ENCODE measurements around the gene WDR13.
"Not testable (repeated sequence)": the region's sequence is repeated elsewhere in the genome, so short reads cannot be mapped to it uniquely, and the experiment has no call there.

WDR13 gene

GRCh38 chrX:48597353-48598264 is at the start of gene WDR13:
WDR13 (plus strand) TSS chrX:48597492; CDS start chrX:48597997, 505 bp downstream.
- DNase-seq (ENCODE audit: low read depth, low spot score): peak; percentile 65
- Histone ChIP-seq H3K4me3 (peak within 1 kb of the TSS; percentile 91), H3K27ac (peak within 1 kb of the TSS; percentile 96), H3K9ac (ENCODE audit: insufficient read length) (peak within 1 kb of the TSS; percentile 92), H3K9me3 (ENCODE audit: low read depth, low read length) (no peaks in the 10 kb centered on the region), H3K36me3 (ENCODE audit: insufficient read depth, low read length) (peaks cover 8% of the 10 kb centered on the region; the same call in 1 of the 2 replicates)
- TF ChIP-seq EZH2 (IDR thresholded peaks at IDR 0.05): no peak
- peak; percentile 60; the same call in 1 of the 2 replicates for TF ChIP-seq POLR2AphosphoS5 (IDR thresholded peaks at IDR 0.05; ENCODE audit: borderline replicate concordance, low read depth, low read length)
- TF ChIP-seq FOXP2 (optimal IDR thresholded peaks at IDR 0.05; ENCODE audit: control extremely low read depth, extremely low read length, insufficient read depth): peak; percentile 24

DNA sequence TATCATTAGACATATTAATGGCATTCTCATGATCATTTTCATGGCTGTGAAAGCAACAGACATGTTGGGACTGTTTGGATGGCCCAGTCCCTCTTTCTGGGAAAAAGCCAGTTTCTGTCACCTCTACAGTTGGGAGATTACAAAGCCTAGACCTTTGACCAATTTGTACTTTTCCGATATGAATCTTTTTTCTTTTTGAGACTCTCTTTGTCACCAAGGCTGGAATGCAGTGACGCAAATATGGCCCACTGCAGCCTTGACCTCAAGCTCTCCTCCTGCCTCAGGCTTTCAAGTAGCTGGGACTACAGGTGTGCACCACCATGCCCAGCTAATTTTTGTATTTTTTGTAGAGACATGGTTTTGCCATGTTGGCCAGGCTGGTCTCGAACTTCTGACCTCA is 48.4 kb upstream of the WDR13 start:
- peaks cover 10% of the 10 kb centered on the region; the same call in 1 of the 2 replicates for H3K36me3 ChIP-seq (ENCODE audit: insufficient read depth, low read length)
- H3K9me3 ChIP-seq (ENCODE audit: low read depth, low read length): no peaks in the 10 kb centered on the region
- no peak overlapping the region for H3K4me3 ChIP-seq
- DNase-seq (ENCODE audit: low read depth, low spot score): no peak
- TF ChIP-seq FOXP2 (optimal IDR thresholded peaks at IDR 0.05; ENCODE audit: control extremely low read depth, extremely low read length, insufficient read depth) (no peak), POLR2AphosphoS5 (IDR thresholded peaks at IDR 0.05; ENCODE audit: borderline replicate concordance, low read depth, low read length) (no peak), EZH2 (IDR thresholded peaks at IDR 0.05) (no peak)
- H3K27ac ChIP-seq: no peak overlapping the region
- H3K9ac ChIP-seq (ENCODE audit: insufficient read length): no peak overlapping the region

GRCh38 chrX:48555731-48556325 is 41.5 kb upstream of the WDR13 start:
- not testable (repeated sequence) for H3K9me3 ChIP-seq (ENCODE audit: low read depth, low read length); H3K4me3 ChIP-seq; H3K9ac ChIP-seq (ENCODE audit: insufficient read length); DNase-seq (ENCODE audit: low read depth, low spot score); H3K27ac ChIP-seq
- peaks cover 15% of the 10 kb centered on the region; the same call in 1 of the 2 replicates for H3K36me3 ChIP-seq (ENCODE audit: insufficient read depth, low read length)

GRCh38 chrX:48558271-48558670 is 39.0 kb upstream of the WDR13 start:
- Histone ChIP-seq H3K4me3 (no peak overlapping the region), H3K9me3 (ENCODE audit: low read depth, low read length) (no peaks in the 10 kb centered on the region), H3K36me3 (ENCODE audit: insufficient read depth, low read length) (peaks cover 20% of the 10 kb centered on the region; the same call in 1 of the 2 replicates), H3K27ac (no peak overlapping the region), H3K9ac (ENCODE audit: insufficient read length) (no peak overlapping the region)
- no peak for TF ChIP-seq POLR2AphosphoS5 (IDR thresholded peaks at IDR 0.05; ENCODE audit: borderline replicate concordance, low read depth, low read length)
- no peak for TF ChIP-seq EZH2 (IDR thresholded peaks at IDR 0.05)
- TF ChIP-seq FOXP2 (optimal IDR thresholded peaks at IDR 0.05; ENCODE audit: control extremely low read depth, extremely low read length, insufficient read depth): no peak
- no peak for DNase-seq (ENCODE audit: low read depth, low spot score)

DNA sequence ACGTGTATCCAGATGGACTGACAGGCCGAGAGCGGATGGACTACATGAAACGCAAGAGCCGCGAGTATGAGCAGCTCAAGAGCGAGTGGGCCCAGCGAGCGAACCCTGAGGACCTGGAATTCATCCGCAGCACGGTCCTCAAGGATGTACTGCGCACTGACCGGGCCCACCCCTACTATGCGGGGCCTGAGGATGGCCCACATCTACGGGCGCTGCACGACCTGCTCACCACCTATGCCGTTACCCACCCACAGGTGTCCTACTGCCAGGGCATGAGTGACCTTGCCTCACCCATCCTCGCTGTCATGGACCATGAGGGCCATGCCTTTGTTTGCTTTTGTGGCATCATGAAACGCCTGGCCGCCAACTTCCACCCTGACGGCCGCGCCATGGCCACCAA is 37.7 kb upstream of the WDR13 start:
- H3K27ac ChIP-seq: no peak overlapping the region
- DNase-seq (ENCODE audit: low read depth, low spot score): no peak
- H3K9me3 ChIP-seq (ENCODE audit: low read depth, low read length): no peaks in the 10 kb centered on the region
- H3K4me3 ChIP-seq: no peak overlapping the region
- TF ChIP-seq FOXP2 (optimal IDR thresholded peaks at IDR 0.05; ENCODE audit: control extremely low read depth, extremely low read length, insufficient read depth): no peak
- H3K9ac ChIP-seq (ENCODE audit: insufficient read length): no peak overlapping the region
- H3K36me3 ChIP-seq (ENCODE audit: insufficient read depth, low read length): peaks cover 19% of the 10 kb centered on the region; the same call in 1 of the 2 replicates

GRCh38 chrX:48560056-48560455 is 37.2 kb upstream of the WDR13 start:
- no peak for TF ChIP-seq FOXP2 (optimal IDR thresholded peaks at IDR 0.05; ENCODE audit: control extremely low read depth, extremely low read length, insufficient read depth)
- TF ChIP-seq EZH2 (IDR thresholded peaks at IDR 0.05): no peak
- TF ChIP-seq POLR2AphosphoS5 (IDR thresholded peaks at IDR 0.05; ENCODE audit: borderline replicate concordance, low read depth, low read length): no peak
- no peaks in the 10 kb centered on the region for H3K9me3 ChIP-seq (ENCODE audit: low read depth, low read length)
- no peak overlapping the region for H3K9ac ChIP-seq (ENCODE audit: insufficient read length)
- no peak overlapping the region for H3K27ac ChIP-seq
- H3K36me3 ChIP-seq (ENCODE audit: insufficient read depth, low read length): peaks cover 15% of the 10 kb centered on the region; the same call in 1 of the 2 replicates
- H3K4me3 ChIP-seq: no peak overlapping the region
- DNase-seq (ENCODE audit: low read depth, low spot score): no peak

DNA sequence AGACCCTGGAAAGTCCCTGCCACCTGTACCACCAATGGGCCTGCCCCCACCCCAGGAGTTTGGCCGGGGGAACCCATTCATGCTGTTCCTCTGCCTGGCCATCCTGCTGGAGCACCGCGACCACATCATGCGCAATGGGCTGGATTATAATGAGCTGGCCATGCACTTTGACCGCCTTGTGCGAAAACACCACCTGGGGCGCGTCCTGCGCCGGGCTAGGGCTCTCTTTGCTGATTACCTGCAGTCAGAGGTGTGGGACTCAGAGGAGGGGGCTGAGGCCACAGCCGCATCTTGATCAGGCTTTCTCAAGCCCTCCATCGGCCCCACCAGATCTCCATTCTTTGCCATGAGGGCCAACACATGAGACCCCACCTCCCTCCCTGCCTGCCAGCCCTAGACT is 36.6 kb upstream of the WDR13 start:
- Histone ChIP-seq H3K4me3 (no peak overlapping the region), H3K27ac (no peak overlapping the region), H3K9me3 (ENCODE audit: low read depth, low read length) (no peaks in the 10 kb centered on the region), H3K36me3 (ENCODE audit: insufficient read depth, low read length) (peaks cover 15% of the 10 kb centered on the region; the same call in 1 of the 2 replicates), H3K9ac (ENCODE audit: insufficient read length) (no peak overlapping the region)
- TF ChIP-seq EZH2 (IDR thresholded peaks at IDR 0.05) (no peak), POLR2AphosphoS5 (IDR thresholded peaks at IDR 0.05; ENCODE audit: borderline replicate concordance, low read depth, low read length) (no peak), FOXP2 (optimal IDR thresholded peaks at IDR 0.05; ENCODE audit: control extremely low read depth, extremely low read length, insufficient read depth) (no peak)
- DNase-seq (ENCODE audit: low read depth, low spot score): no peak

DNA sequence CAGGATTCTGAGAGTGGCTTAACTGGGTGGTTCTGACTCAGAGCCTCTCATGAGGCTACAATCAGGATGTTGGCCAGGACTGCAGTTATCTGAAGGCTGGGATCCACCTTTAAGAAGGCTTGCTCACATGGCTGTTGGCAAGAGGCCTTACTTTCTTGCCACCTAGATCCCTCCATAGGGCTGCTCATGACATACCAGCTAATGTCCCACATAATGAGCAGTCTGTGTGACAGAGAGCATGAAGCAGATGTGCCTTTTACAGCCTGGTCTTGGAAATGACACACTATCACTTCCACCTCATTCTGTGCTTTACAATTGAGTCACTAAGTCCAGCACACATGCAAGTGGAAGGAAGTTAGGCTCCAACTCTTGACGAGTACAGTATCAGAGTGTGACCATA is 27.3 kb upstream of the WDR13 start:
- DNase-seq (ENCODE audit: low read depth, low spot score): no peak

More for the DNA sequence above, 27.3 kb upstream of the WDR13 start:
- Histone ChIP-seq H3K27ac (no peak overlapping the region), H3K9ac (ENCODE audit: insufficient read length) (no peak overlapping the region), H3K4me3 (no peak overlapping the region), H3K9me3 (ENCODE audit: low read depth, low read length) (no peaks in the 10 kb centered on the region), H3K36me3 (ENCODE audit: insufficient read depth, low read length) (peaks cover 2% of the 10 kb centered on the region)
- TF ChIP-seq EZH2 (IDR thresholded peaks at IDR 0.05): no peak
- TF ChIP-seq POLR2AphosphoS5 (IDR thresholded peaks at IDR 0.05; ENCODE audit: borderline replicate concordance, low read depth, low read length): no peak
- TF ChIP-seq FOXP2 (optimal IDR thresholded peaks at IDR 0.05; ENCODE audit: control extremely low read depth, extremely low read length, insufficient read depth): no peak
